HG02852 (cell line): Measurements from ENCODE around the gene ATP6V1G2.
"Not testable (repeated sequence)": the region's sequence is repeated elsewhere in the genome, so short reads cannot be mapped to it uniquely, and the experiment has no call there.

Source experiments
- ATAC-seq: cut with Tn5 transposase; IDR thresholded peaks from one replicate; pipeline ENCODE4 v1.9.1; 2021; ENCODE audit warnings: mild to moderate bottlenecking, moderate library complexity; ENCODE audit not compliant: unreplicated experiment

Gene ATP6V1G2

GRCh38 chr6:31575952-31576685 lies 29.7 kb upstream of the ATP6V1G2 start:
- ATAC-seq, result no peak

- no peak for ATAC-seq
Measured at GRCh38 chr6:31575335-31575901, 29.0 kb upstream of the ATP6V1G2 start, which contains the start of gene TNF. Gene TNF, plus strand, starts transcription at chr6:31575565. Its CDS starts 177 bp downstream, at chr6:31575742.

- ATAC-seq, result no peak
Measured at GRCh38 chr6:31574106-31575061, 28.0 kb upstream of the ATP6V1G2 start.

- ATAC-seq, result no peak
Measured at GRCh38 chr6:31573239-31574105, 27.1 kb upstream of the ATP6V1G2 start.

GRCh38 chr6:31572041-31572911 lies 25.9 kb upstream of the ATP6V1G2 start, which contains the start of gene LTA:
Gene LTA, plus strand, starts transcription at chr6:31572289. Its CDS starts 454 bp downstream, at chr6:31572743.
- ATAC-seq, result no peak

GRCh38 chr6:31569861-31570536 lies 23.6 kb upstream of the ATP6V1G2 start:
- no peak for ATAC-seq

GRCh38 chr6:31568537-31568961 lies 22.1 kb upstream of the ATP6V1G2 start:
- peak; percentile 54 for ATAC-seq

- ATAC-seq, result no peak
Measured at GRCh38 chr6:31567531-31568370, 21.3 kb upstream of the ATP6V1G2 start.

GRCh38 chr6:31560697-31561058 lies 14.3 kb upstream of the ATP6V1G2 start:
- no peak for ATAC-seq

GRCh38 chr6:31559958-31560696 lies 13.7 kb upstream of the ATP6V1G2 start:
- ATAC-seq, result peak; percentile 52

GRCh38 chr6:31559606-31559957 lies 13.2 kb upstream of the ATP6V1G2 start:
- ATAC-seq, result no peak

- ATAC-seq, result peak; percentile 33
Measured at GRCh38 chr6:31558631-31559500, 12.5 kb upstream of the ATP6V1G2 start.

- no peak for ATAC-seq
Measured at GRCh38 chr6:31558318-31558625, 11.9 kb upstream of the ATP6V1G2 start.

- no peak for ATAC-seq
Measured at GRCh38 chr6:31557443-31558317, 11.3 kb upstream of the ATP6V1G2 start.

GRCh38 chr6:31556307-31556706 lies 9.9 kb upstream of the ATP6V1G2 start:
- ATAC-seq, result no peak

GRCh38 chr6:31551371-31551770 lies 5.0 kb upstream of the ATP6V1G2 start:
- not testable (repeated sequence) for ATAC-seq
